Mucosa of descending colon (tissue), 3 donors: Measurements from ENCODE around the gene ACVR2A. TPM values are rescaled to one million over a fixed set of nuclear protein-coding genes. Genes with fewer than 3 reads are reported as not detected.

Experiments used
- ATAC-seq: fragments of 200-7000 bp; cut with Tn5 transposase; one replicate; pipeline ENCODE4 v1.9.1; 2020; ENCODE audit warnings: mild to moderate bottlenecking, moderate library complexity
- DNase-seq, 3 donors: peaks; one replicate each; pipeline ENCODE4 v3.0.0-alpha.2; 2020
- H3K36me3 ChIP-seq: fragments of 200-600 bp; one replicate; pipeline ENCODE4 v1.8.0; 2021; ENCODE audit warnings: low read depth, mild to moderate bottlenecking
- H3K4me1 ChIP-seq: fragments of 200-600 bp; one replicate; pipeline ENCODE4 v1.8.0; 2021; ENCODE audit warnings: low read depth, mild to moderate bottlenecking
- H3K4me3 ChIP-seq: fragments of 200-600 bp; one replicate; pipeline ENCODE4 v1.8.0; 2021; ENCODE audit warnings: mild to moderate bottlenecking
- H3K9me3 ChIP-seq: fragments of 200-600 bp; one replicate; pipeline ENCODE4 v1.8.0; 2021; ENCODE audit warnings: mild to moderate bottlenecking
- intact Hi-C, 2 donors: fragments of 100-400 bp; cut with DNase I in 1 of 2; cut with micrococcal nuclease in 1 of 2; formaldehyde crosslinking; loops; one replicate each; pipeline versions ENCODE4 v1.11.0 to v1.11.1; 2022; cut with DNase I, micrococcal nuclease
- total RNA-seq, 3 donors: library from RNA; stranded (reverse); fragmentation: NEBNext Ultra II Directional in 2 of 3; extraction: Animal tissue kit (Norgen Biotek cat#: 25700) in 2 of 3; gene quantifications; one replicate each; pipeline versions ENCODE4 v1.2.1 to v1.2.4, GENCODE V29; 2021 to 2023
- TF ChIP-seq, protein P1 (sequence below): fragments of 200-600 bp; IDR thresholded peaks from one replicate; pipeline ENCODE4 v1.8.0; 2022; ENCODE audit warnings: antibody characterized with exemption, mild to moderate bottlenecking
- donor health status: DM: no; HTN: no; CAD: no; lungs with moderate emphysema.
- donor health status: DM: no; HTN: no; CAD: no.
- donor health status: DM: no; HTN: yes; CAD: no.

ACVR2A gene
- total RNA-seq, 3 donors from 2014 or later, result 19.7 to 33.0 (median 29.0) TPM

DNA sequence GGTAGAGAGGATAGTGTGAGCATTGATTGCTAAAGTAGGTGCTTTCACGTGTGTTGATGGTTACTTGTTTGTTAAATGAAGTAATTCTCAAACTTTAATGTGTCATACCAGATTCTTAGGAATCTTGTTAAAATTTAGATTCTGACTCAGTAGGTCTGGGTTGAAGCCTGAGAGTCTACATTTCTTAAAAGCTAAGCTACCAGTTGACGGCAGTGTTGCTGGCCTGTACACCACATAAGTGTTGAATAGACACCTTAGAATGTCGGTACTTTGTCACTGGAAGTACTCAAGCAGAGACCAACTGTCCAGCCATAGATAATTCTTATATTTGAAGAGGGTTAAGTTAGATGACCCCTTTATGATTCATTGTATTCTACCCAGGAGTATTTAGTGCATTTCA is 79.8 kb downstream of the ACVR2A start:
- Histone ChIP-seq H3K4me3 (no peak overlapping the region), H3K9me3 (no peaks in the 10 kb centered on the region), H3K4me1 (no peaks in the 10 kb centered on the region), H3K36me3 (no peaks in the 10 kb centered on the region)
- no peak for ATAC-seq
- no peak for DNase-seq
- intact Hi-C loops, result no loop called here
- TF ChIP-seq, protein P1, sequence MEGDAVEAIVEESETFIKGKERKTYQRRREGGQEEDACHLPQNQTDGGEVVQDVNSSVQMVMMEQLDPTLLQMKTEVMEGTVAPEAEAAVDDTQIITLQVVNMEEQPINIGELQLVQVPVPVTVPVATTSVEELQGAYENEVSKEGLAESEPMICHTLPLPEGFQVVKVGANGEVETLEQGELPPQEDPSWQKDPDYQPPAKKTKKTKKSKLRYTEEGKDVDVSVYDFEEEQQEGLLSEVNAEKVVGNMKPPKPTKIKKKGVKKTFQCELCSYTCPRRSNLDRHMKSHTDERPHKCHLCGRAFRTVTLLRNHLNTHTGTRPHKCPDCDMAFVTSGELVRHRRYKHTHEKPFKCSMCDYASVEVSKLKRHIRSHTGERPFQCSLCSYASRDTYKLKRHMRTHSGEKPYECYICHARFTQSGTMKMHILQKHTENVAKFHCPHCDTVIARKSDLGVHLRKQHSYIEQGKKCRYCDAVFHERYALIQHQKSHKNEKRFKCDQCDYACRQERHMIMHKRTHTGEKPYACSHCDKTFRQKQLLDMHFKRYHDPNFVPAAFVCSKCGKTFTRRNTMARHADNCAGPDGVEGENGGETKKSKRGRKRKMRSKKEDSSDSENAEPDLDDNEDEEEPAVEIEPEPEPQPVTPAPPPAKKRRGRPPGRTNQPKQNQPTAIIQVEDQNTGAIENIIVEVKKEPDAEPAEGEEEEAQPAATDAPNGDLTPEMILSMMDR, result no peak

DNA sequence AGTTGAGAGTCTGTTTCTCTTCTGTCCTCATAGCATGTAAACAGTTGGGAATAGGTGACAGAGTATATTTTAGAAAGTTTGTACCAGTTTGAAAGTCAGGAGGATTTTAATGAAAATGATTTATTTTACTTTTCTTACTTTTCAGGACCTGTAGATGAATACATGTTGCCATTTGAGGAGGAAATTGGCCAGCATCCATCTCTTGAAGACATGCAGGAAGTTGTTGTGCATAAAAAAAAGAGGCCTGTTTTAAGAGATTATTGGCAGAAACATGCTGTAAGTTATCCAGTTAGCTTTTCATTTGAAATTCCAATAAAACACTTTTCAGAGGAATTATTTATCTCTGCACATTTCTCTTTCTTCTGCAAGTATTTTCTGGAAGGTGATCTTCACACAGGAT is 81.1 kb downstream of the ACVR2A start:
- DNase-seq, result peak in 1 of 3 donors; percentile 37
- Histone ChIP-seq H3K4me3 (no peak overlapping the region), H3K4me1 (no peaks in the 10 kb centered on the region), H3K36me3 (no peaks in the 10 kb centered on the region), H3K9me3 (no peaks in the 10 kb centered on the region)
- intact Hi-C loops, result no loop called here
- peak; percentile 30 for ATAC-seq
- TF ChIP-seq, protein P1, result no peak

DNA sequence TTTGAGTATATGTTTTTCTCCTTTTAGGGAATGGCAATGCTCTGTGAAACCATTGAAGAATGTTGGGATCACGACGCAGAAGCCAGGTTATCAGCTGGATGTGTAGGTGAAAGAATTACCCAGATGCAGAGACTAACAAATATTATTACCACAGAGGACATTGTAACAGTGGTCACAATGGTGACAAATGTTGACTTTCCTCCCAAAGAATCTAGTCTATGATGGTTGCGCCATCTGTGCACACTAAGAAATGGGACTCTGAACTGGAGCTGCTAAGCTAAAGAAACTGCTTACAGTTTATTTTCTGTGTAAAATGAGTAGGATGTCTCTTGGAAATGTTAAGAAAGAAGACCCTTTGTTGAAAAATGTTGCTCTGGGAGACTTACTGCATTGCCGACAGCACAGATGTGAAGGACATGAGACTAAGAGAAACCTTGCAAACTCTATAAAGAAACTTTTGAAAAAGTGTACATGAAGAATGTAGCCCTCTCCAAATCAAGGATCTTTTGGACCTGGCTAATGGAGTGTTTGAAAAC is 82.3 kb downstream of the ACVR2A start:
- intact Hi-C loops, result no loop called here
- H3K4me3 ChIP-seq, result no peak overlapping the region
- H3K9me3 ChIP-seq, result no peaks in the 10 kb centered on the region
- no peaks in the 10 kb centered on the region for H3K4me1 ChIP-seq
- DNase-seq, result no peak
- TF ChIP-seq, protein P1, result no peak
- ATAC-seq, result no peak
- H3K36me3 ChIP-seq, result no peaks in the 10 kb centered on the region

DNA sequence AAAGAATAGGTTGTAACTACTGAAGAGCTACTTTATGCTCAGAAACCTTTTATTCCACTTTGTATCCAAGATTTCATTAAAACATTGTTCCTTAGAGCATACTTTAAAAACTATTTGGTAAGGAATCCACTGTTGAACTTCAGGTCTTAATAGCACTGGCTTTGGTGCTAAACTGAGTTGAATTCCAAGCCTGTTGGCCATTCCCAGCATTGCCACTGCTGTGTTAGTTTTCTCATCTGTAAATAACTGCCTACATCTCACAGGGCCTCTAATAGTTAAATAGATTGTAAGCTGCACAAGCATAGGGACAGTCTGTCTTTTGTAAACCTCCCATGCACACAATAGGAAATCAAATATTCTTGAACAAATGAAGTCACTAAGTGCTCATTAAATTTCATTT is 89.1 kb downstream of the ACVR2A start:
- DNase-seq, result no peak
- no peak for ATAC-seq
- H3K4me1 ChIP-seq, result no peaks in the 10 kb centered on the region
- TF ChIP-seq, protein P1, result no peak
- H3K9me3 ChIP-seq, result no peaks in the 10 kb centered on the region
- no peaks in the 10 kb centered on the region for H3K36me3 ChIP-seq
- intact Hi-C loops, result no loop called here
- H3K4me3 ChIP-seq, result no peak overlapping the region

DNA sequence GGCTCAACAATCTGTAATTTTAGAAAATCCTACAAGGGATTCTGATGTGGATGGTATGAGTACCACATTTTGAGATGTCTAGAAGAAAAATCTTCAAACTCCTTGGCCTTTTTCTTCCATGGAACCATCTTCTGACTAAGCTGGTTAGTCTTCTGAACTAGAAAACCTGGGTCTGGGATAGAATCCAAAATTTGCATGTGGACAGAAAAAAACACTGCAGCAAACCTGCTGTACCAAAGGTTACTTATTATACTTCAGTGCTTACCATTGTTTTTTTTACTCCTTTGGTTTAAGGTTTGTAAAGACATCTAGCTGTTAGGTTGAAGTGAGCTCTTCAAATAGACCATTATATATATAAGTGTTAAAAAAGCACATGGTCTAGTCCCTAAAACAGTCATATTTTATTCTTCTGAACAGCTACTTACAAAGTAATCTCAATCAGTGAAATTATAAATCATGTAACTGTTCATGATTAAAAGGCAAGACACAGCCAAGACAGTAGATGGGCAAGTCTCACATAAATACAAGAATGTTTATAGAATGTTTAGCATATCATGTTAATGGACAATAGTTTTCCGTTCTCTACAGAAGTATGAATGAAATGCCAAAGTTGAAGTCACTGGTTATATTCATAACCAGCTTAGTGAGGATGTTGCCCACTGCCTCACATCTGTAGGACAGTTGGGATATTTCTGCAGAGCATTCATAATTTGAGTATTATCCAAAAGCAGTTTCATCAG is 90.2 kb downstream of the ACVR2A start:
- no peak for ATAC-seq
- no peaks in the 10 kb centered on the region for H3K9me3 ChIP-seq
- DNase-seq, result no peak
- H3K36me3 ChIP-seq, result no peaks in the 10 kb centered on the region
- intact Hi-C loops, result loop anchor here (5.0 kb wide), 2 partner anchors 572 to 1057 kb away; no protein-coding TSS in a partner anchor
- H3K4me3 ChIP-seq, result no peak overlapping the region
- TF ChIP-seq, protein P1, result no peak
- no peaks in the 10 kb centered on the region for H3K4me1 ChIP-seq
